Loucy (cell line): Measurements from ENCODE around the gene SNIP1.

Source experiments
- CTCF ChIP-seq: fragments of 200-600 bp; sonication (generic); conservative IDR thresholded peaks from 2 replicates; pipeline ENCODE4 v1.5.1; 2014; ENCODE audit warnings: mild to moderate bottlenecking, antibody characterized with exemption, low read length
- EZH2phosphoT487 ChIP-seq: fragments of 200-600 bp; IDR thresholded peaks from 2 replicates; pipeline ENCODE4 v1.6.1; 2018; ENCODE audit warnings: antibody characterized with exemption, mild to moderate bottlenecking, moderate library complexity, borderline replicate concordance

DNA sequence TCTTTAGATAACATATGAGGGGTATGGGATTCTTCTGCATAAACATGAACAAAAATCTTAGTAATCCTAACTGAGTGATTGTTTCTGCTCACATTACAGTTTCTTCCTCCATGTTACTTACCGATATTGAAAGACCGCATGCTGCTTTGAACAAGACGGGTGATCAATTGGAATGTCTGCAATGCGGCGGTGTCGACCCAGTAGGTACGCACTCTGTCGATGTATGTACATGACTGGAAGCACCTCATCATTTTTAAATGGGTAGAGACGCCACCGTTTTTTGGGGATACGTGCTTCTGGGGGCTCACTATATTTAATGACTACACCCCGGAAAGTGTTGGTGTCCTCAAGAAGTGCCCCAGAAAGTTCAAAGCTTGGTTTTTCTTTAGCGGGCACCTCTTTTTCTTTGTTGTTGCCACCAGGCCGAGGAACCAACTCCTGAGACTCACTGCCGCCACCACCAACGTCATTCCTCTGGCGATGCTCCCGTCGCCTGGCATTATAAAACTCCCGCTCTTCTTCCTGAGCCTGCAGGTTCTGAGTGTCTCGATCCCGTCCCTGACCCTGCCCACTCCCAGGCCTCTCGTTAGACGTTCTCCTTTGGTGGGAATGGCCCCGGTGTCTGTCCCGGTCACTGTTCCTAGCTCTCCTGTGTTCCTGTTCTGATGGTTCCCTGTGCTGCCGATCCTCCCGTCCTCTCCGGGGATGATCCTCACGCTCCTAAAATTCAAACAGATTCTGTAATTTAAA is 13.9 kb downstream of the SNIP1 start:
- no peak for TF ChIP-seq CTCF
- TF ChIP-seq EZH2phosphoT487, result no peak
